Stimulated activated CD8-positive, alpha-beta memory T cell treated with anti-CD3 and anti-CD28 coated beads, Interleukin-12 subunit alpha, Interleukin-12 subunit beta, amount 100 ng/mL, for 24 hours (primary cell): ENCODE measurements around the gene MAP3K15.

ENCODE experiments used
- DNase-seq: peaks from one replicate; pipeline ENCODE4 v3.0.0-alpha.2; 2020; ENCODE audit errors: extremely low read depth

The MAP3K15 gene

GRCh38 chrX:19389227-19389845 is 126.0 kb downstream of the MAP3K15 start:
- no peak for DNase-seq

- DNase-seq: no peak
Measured at GRCh38 chrX:19388741-19389140, 126.6 kb downstream of the MAP3K15 start.

GRCh38 chrX:19388064-19388679 is 127.1 kb downstream of the MAP3K15 start:
- no peak for DNase-seq

- DNase-seq: no peak
Measured at GRCh38 chrX:19386679-19387078, 128.6 kb downstream of the MAP3K15 start.

GRCh38 chrX:19382555-19383145 is 132.7 kb downstream of the MAP3K15 start:
- DNase-seq: no peak

- no peak for DNase-seq
Measured at GRCh38 chrX:19381326-19381725, 134.0 kb downstream of the MAP3K15 start.

GRCh38 chrX:19377799-19378198 is 137.5 kb downstream of the MAP3K15 start:
- no peak for DNase-seq

GRCh38 chrX:19375546-19375945 is 139.8 kb downstream of the MAP3K15 start:
- DNase-seq: no peak

- DNase-seq: no peak
Measured at GRCh38 chrX:19373351-19373891, 141.9 kb downstream of the MAP3K15 start.

GRCh38 chrX:19372547-19373331 is 142.6 kb downstream of the MAP3K15 start:
- DNase-seq: no peak

- DNase-seq: peak; percentile 17
Measured at GRCh38 chrX:19372170-19372546, 143.2 kb downstream of the MAP3K15 start.

- DNase-seq: no peak
Measured at GRCh38 chrX:19370061-19370460, 145.2 kb downstream of the MAP3K15 start.

GRCh38 chrX:19368576-19368975 is 146.7 kb downstream of the MAP3K15 start:
- no peak for DNase-seq

GRCh38 chrX:19361701-19362100 is 153.6 kb downstream of the MAP3K15 start:
- DNase-seq: no peak

GRCh38 chrX:19360903-19361302 is 154.4 kb downstream of the MAP3K15 start:
- no peak for DNase-seq

GRCh38 chrX:19358521-19358920 is 156.8 kb downstream of the MAP3K15 start:
- DNase-seq: no peak

- DNase-seq: no peak
Measured at GRCh38 chrX:19354625-19355024, 160.7 kb downstream of the MAP3K15 start.

- DNase-seq: no peak
Measured at GRCh38 chrX:19350941-19351384, 164.3 kb downstream of the MAP3K15 start.

- DNase-seq: no peak
Measured at GRCh38 chrX:19349264-19349663, 166.0 kb downstream of the MAP3K15 start.

- no peak for DNase-seq
Measured at GRCh38 chrX:19347916-19348315, 167.4 kb downstream of the MAP3K15 start.

- DNase-seq: no peak
Measured at GRCh38 chrX:19344661-19345060, 170.6 kb downstream of the MAP3K15 start.
